Activated T-helper 1 cell treated with Interleukin-2 at 50 U/mL for 16 hours (primary cell): Measurements from ENCODE around the gene BNC2.
"Not testable (repeated sequence)": the region's sequence is repeated elsewhere in the genome, so short reads cannot be mapped to it uniquely, and the experiment has no call there.

Experiments
- DNase-seq: peaks from one replicate; pipeline ENCODE4 v3.0.0-alpha.2; 2020; ENCODE audit warnings: low read depth

The BNC2 gene

GRCh38 chr9:16450043-16450442 lies 420.4 kb downstream of the BNC2 start:
- DNase-seq = no peak

DNA sequence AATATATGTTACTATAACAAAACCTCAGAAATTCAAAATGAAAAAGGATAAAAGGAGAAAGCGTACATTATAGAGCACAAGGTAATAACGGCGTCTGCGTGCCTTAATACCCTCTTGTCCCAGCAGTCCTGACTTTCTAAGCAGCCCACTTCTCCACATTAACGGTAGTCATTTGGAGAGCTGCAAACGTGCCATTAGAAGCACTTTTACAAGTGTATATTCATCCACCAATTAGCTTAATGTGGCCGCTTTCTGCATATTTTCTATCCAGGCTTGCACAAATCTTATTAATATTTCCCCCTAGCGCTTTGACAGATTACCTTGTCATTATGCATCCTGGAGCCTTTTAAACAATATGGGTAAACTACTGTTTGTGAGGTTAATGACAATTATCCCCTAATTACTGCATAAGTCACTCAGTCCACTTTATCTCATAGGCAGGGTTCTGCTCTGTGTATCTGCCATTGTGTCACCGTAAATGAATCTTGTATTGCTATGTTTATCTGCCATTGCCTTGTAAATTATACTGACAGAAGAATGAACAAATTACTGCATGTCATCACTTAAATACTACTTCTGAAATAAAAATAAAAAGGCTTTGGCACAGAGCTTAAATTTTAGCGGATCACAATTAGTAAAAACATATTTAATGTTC lies 421.3 kb downstream of the BNC2 start:
- DNase-seq = no peak

DNA sequence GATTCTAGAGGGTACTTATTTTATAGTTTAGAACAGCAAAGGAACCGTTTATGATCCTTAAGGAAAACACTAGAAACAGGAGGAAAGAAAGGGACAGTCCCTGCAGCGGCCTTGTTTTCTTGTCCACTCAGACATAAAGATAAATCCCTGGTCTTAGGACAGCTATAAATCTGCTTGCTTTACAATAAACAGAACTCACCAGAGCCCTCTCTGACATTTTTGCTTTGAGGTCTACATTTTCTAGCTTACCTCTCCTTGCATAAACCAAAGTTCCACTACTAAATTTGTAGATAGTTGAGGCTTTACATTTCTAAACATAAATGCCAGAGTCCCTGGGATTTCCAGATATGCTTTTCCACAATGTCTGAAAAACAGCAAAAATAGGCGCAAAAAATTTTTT lies 422.5 kb downstream of the BNC2 start:
- DNase-seq = no peak

DNA sequence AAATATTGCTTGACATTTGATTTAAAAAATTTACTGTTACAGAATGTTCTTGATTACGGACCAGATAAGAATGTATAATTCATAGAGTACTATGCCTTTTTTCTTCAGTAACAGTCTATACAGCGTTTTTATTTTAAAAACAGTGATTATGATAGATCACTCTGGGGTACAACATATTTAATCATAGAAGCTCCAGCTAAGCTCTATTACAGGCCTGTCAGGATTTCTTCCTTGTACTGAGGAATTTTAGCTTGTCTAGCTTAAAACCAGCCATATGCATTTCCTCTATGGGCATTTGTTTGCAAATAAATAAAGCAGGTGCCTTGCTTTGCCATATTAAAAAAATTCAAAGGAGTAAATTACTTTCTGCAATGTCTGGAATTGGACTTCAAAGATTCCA lies 423.8 kb downstream of the BNC2 start:
- no peak for DNase-seq

GRCh38 chr9:16445141-16445920 lies 425.1 kb downstream of the BNC2 start:
- DNase-seq = no peak

GRCh38 chr9:16442622-16443021 lies 427.8 kb downstream of the BNC2 start:
- no peak for DNase-seq

GRCh38 chr9:16441791-16442190 lies 428.7 kb downstream of the BNC2 start:
- no peak for DNase-seq

GRCh38 chr9:16438831-16439230 lies 431.6 kb downstream of the BNC2 start:
- not testable (repeated sequence) for DNase-seq

GRCh38 chr9:16436545-16436944 lies 433.9 kb downstream of the BNC2 start:
- no peak for DNase-seq

DNA sequence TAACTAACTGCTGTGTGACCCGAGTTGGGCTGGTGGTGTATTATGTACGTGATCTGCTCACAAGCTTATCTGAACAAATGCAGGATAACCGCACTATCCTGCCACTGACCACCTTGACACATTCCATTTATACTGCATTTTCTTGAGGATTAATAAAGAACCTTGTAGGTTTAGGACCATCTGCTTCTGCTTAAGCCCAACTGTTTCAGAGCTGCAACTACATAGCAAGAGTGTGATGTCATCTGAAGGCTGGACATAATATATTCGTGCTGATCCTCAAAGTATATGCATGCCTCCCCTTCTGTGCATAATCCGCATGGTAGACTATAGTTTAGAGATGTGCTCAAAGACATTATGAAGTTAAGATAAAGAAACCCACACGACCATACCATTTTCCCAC lies 435.9 kb downstream of the BNC2 start:
- DNase-seq = no peak

GRCh38 chr9:16433494-16433893 lies 437.0 kb downstream of the BNC2 start:
- no peak for DNase-seq

- DNase-seq = no peak
Measured at GRCh38 chr9:16431666-16432392, 438.6 kb downstream of the BNC2 start.

DNA sequence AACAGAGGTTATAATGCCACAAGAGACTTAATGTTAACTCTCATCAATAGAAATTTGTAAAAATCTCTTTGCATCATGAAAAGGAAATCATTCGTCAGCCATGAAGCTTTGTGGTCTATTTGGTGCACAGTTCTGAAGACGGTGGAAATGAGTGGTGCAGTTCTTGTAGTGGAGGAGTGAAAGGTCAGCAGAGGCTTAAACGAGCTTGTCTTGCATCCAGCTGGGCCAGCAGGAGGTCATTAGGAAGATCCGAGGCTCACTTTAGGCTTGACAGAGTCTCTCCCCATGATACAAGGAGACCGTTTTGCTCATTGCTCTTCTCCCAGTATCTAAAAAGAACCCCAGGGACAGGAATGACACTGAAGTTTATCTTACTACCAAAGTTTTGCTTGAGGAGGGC lies 440.8 kb downstream of the BNC2 start:
- no peak for DNase-seq

DNA sequence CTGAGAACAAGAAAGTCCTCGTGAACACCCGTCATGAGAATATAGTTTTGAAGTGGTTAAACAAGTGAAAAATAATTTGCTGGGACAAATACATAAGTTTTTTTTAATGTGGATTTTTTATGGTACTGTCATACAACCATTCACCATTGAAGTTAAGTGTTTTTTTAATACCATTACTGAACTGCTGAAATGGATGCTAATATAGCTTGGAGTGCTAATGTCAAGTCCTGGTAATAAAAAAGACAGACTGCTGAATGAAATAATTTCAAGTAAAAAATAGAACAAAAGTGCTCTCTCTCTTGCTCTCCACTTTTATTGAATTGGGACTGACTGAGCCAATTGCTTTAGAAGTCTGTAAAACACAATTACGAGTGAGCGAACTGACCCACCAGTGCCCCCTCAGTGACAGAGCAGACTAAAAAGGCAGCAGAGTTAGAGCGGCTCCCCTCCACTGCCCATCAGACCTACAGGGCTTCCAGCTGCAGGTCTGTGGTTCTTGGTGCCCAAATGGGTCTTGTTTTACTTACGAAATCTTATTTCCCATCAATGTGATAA lies 442.5 kb downstream of the BNC2 start:
- no peak for DNase-seq

- DNase-seq = no peak
Measured at GRCh38 chr9:16426716-16427115, 443.8 kb downstream of the BNC2 start.

- DNase-seq = no peak
Measured at GRCh38 chr9:16425562-16426231, 444.8 kb downstream of the BNC2 start.

DNA sequence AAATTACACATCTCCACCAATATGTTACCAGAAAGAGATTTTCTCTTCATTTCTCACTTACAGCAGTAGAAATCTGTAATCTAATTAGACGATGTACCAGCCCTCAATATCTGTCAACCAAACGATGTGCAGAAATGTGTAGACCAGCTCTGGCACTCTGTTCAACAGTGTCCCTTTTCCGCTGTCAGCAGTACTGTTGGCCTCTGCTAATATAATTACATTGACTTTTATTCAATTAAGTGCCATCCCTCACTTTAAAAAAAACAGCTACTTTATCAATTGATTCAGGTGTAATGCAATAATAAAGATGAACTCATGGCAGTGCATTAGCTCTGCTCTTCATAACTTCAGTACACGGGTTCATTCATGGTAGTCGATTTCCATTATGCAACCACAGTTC lies 448.4 kb downstream of the BNC2 start:
- DNase-seq = no peak

DNA sequence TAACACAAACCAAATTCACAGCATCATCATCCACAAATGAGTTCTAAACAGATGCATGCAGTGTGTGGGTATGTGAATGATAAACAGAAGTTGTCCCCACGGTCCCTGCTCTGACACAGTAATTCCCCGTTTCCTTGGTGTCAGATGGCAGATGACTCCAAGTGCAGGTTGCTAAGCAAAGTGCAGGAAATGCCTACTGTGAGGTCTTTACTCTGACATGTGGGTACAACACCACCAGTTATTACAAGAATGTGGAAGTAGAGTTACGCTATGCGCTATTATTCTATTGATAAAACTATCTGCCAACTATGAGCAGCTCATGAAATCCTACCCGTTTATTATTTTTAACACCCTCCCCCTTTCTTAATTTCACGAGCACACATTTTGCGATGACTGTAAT lies 448.9 kb downstream of the BNC2 start:
- no peak for DNase-seq

DNA sequence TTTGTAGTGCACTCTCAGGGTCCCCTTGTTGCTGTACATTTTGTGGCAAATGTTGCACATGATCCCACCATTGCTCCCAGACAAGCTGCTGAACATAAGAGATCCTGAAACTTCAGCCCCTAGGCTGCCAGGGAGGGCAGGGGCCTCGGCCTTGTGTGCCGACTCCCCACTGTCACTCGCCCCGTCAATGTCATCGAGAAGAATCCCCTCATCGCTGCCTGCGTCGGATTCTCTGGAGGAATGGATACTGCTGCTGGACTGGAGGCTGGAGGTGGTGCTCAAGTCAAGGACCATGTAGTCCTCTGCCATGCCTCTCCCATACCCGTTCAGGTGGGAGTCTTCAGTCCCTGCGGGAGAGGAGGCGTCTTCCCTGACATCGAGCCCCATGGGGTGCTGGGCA lies 451.3 kb downstream of the BNC2 start:
- DNase-seq = no peak

GRCh38 chr9:16418721-16419120 lies 451.7 kb downstream of the BNC2 start:
- DNase-seq = no peak

DNA sequence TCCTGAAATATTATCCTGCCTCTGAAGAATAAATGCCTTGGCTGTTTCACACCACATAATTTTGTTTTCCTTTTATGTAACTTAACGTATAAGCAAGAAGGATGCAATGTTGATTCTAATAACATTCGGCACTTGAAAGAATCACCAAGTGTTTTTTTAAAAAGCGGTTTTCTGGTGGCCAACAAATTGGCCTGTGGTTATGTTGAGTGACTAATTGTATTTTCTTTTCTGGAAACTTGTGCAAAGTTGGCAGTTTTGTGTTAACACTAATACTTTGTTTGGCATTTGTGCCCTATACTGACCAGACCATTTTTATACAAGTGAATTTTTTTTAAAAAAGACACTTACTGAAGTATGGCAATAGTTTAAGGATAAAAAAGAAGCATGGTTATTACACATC lies 452.7 kb downstream of the BNC2 start:
- no peak for DNase-seq

DNA sequence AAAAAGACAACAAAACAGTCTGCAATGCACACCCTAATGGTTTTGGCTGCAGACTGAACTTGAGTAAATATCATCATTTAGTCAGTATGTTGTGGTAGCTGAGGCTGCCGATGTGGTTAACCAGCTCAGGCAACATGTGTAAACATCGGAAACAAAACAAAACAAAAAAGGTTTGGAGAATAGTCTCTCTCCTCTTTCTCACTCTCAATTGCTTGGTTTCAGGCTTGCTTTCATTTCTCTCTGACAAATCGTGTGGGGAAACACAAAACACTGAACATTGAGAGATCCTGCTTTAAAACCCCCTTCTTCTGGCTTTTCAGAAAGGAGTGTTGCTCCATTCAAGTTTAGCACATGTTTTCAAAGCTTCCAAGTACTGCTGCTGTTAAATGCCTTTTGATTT lies 453.3 kb downstream of the BNC2 start:
- DNase-seq = no peak
